ENCODE data around the gene CACNA2D3.

The CACNA2D3 gene

GRCh38 chr3:54710954-54711353 is 588.6 kb downstream of the CACNA2D3 start:
- TF ChIP-seq REST (IDR thresholded peaks at IDR 0.05; ENCODE audit: insufficient read depth in 1 of 2, low read depth in 2 of 2, low read length in 2 of 2) (no peak), SIN3A (IDR thresholded peaks at IDR 0.05; ENCODE audit: borderline replicate concordance, insufficient read depth, low read length) (no peak), POLR2AphosphoS5 (IDR thresholded peaks at IDR 0.05; ENCODE audit: low read depth, low read length) (no peak), TAF1 (IDR thresholded peaks at IDR 0.05; ENCODE audit: borderline replicate concordance, insufficient read depth, low read length) (no peak), FOXP2 (optimal IDR thresholded peaks at IDR 0.05; ENCODE audit: borderline replicate concordance, extremely low read depth, extremely low read length, insufficient read depth) (no peak)

GRCh38 chr3:54712539-54712938 is 590.2 kb downstream of the CACNA2D3 start:
- no peak for TF ChIP-seq FOXP2 (optimal IDR thresholded peaks at IDR 0.05; ENCODE audit: borderline replicate concordance, extremely low read depth, extremely low read length, insufficient read depth)
- TF ChIP-seq SIN3A (IDR thresholded peaks at IDR 0.05; ENCODE audit: borderline replicate concordance, insufficient read depth, low read length): no peak
- no peak for TF ChIP-seq REST (IDR thresholded peaks at IDR 0.05; ENCODE audit: insufficient read depth in 1 of 2, low read depth in 2 of 2, low read length in 2 of 2)
- no peak for TF ChIP-seq POLR2AphosphoS5 (IDR thresholded peaks at IDR 0.05; ENCODE audit: low read depth, low read length)
- no peak for TF ChIP-seq TAF1 (IDR thresholded peaks at IDR 0.05; ENCODE audit: borderline replicate concordance, insufficient read depth, low read length)

GRCh38 chr3:54713031-54713430 is 590.7 kb downstream of the CACNA2D3 start:
- TF ChIP-seq REST (IDR thresholded peaks at IDR 0.05; ENCODE audit: insufficient read depth in 1 of 2, low read depth in 2 of 2, low read length in 2 of 2) (no peak), FOXP2 (optimal IDR thresholded peaks at IDR 0.05; ENCODE audit: borderline replicate concordance, extremely low read depth, extremely low read length, insufficient read depth) (no peak), TAF1 (IDR thresholded peaks at IDR 0.05; ENCODE audit: borderline replicate concordance, insufficient read depth, low read length) (no peak), SIN3A (IDR thresholded peaks at IDR 0.05; ENCODE audit: borderline replicate concordance, insufficient read depth, low read length) (no peak), POLR2AphosphoS5 (IDR thresholded peaks at IDR 0.05; ENCODE audit: low read depth, low read length) (no peak)

- TF ChIP-seq POLR2AphosphoS5 (IDR thresholded peaks at IDR 0.05; ENCODE audit: low read depth, low read length) (no peak), SIN3A (IDR thresholded peaks at IDR 0.05; ENCODE audit: borderline replicate concordance, insufficient read depth, low read length) (no peak), TAF1 (IDR thresholded peaks at IDR 0.05; ENCODE audit: borderline replicate concordance, insufficient read depth, low read length) (no peak), REST (IDR thresholded peaks at IDR 0.05; ENCODE audit: insufficient read depth in 1 of 2, low read depth in 2 of 2, low read length in 2 of 2) (no peak), FOXP2 (optimal IDR thresholded peaks at IDR 0.05; ENCODE audit: borderline replicate concordance, extremely low read depth, extremely low read length, insufficient read depth) (no peak)
Measured at GRCh38 chr3:54713455-54713854, 591.1 kb downstream of the CACNA2D3 start.

- TF ChIP-seq SIN3A (IDR thresholded peaks at IDR 0.05; ENCODE audit: borderline replicate concordance, insufficient read depth, low read length) (no peak), POLR2AphosphoS5 (IDR thresholded peaks at IDR 0.05; ENCODE audit: low read depth, low read length) (no peak), TAF1 (IDR thresholded peaks at IDR 0.05; ENCODE audit: borderline replicate concordance, insufficient read depth, low read length) (no peak), FOXP2 (optimal IDR thresholded peaks at IDR 0.05; ENCODE audit: borderline replicate concordance, extremely low read depth, extremely low read length, insufficient read depth) (no peak), REST (IDR thresholded peaks at IDR 0.05; ENCODE audit: insufficient read depth in 1 of 2, low read depth in 2 of 2, low read length in 2 of 2) (no peak)
Measured at GRCh38 chr3:54714035-54714434, 591.7 kb downstream of the CACNA2D3 start.
